ENCODE results near the gene CRNN.

CRNN gene

DNA sequence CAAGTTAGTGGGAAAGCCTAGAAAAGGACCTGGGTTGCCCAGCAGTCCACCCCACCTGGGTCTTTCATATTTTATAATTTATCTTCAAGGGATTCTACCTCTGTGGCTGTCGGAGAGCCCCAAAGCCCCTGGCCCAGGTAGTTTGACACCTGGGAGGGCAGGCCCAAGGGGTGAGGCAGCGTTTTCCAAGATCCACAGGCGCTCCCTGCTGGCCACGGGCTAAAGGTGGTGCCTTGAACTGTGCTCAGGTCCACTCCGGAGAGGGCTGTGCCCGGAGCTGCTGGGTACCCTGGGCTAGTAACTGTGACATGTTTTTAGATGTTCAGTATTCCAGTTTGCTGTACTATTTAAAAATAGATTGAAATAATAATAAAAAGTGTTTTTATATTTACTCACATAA, 37.2 kb upstream of the CRNN start:
- Histone ChIP-seq H3K36me3 (ENCODE audit: insufficient read depth, low read length) (no peaks in the 10 kb centered on the region), H3K9me3 (ENCODE audit: low read depth, low read length) (no peaks in the 10 kb centered on the region), H3K4me3 (no peak overlapping the region), H3K27ac (no peak overlapping the region), H3K9ac (ENCODE audit: insufficient read length) (no peak overlapping the region)
- no peak for DNase-seq (ENCODE audit: low read depth, low spot score)
- no peak for TF ChIP-seq POLR2AphosphoS5 (IDR thresholded peaks at IDR 0.05; ENCODE audit: borderline replicate concordance, low read depth, low read length)
- TF ChIP-seq EZH2 (IDR thresholded peaks at IDR 0.05) = no peak

DNA sequence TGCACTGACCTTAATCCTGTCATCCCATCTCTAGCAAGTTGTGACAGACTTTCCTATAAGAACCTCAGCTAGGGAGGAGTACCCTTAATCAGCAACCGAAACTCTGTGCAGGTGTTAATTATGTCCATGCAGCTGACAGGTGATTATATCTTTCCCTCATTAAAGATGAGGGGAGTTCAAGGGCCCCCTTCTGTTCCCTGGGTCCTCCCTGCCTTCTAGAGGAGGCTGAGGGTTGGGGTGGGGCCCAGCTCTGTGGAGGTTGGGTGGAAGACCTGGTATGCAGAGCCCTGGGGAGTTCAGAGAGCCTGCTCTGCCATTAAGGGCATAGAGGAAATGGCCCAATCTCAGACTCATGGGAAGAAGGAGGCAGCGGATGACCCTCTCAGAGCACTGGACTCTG, 35.6 kb upstream of the CRNN start:
- Histone ChIP-seq H3K27ac (no peak overlapping the region), H3K9ac (ENCODE audit: insufficient read length) (no peak overlapping the region), H3K36me3 (ENCODE audit: insufficient read depth, low read length) (no peaks in the 10 kb centered on the region), H3K4me3 (no peak overlapping the region), H3K9me3 (ENCODE audit: low read depth, low read length) (no peaks in the 10 kb centered on the region)
- TF ChIP-seq POLR2AphosphoS5 (IDR thresholded peaks at IDR 0.05; ENCODE audit: borderline replicate concordance, low read depth, low read length) (no peak), FOXP2 (optimal IDR thresholded peaks at IDR 0.05; ENCODE audit: control extremely low read depth, extremely low read length, insufficient read depth) (no peak), EZH2 (IDR thresholded peaks at IDR 0.05) (no peak)
- no peak for DNase-seq (ENCODE audit: low read depth, low spot score)

GRCh38 chr1:152448496-152448895, 34.4 kb upstream of the CRNN start:
- DNase-seq (ENCODE audit: low read depth, low spot score) = no peak
- no peaks in the 10 kb centered on the region for H3K36me3 ChIP-seq (ENCODE audit: insufficient read depth, low read length)
- no peak overlapping the region for H3K27ac ChIP-seq
- no peaks in the 10 kb centered on the region for H3K9me3 ChIP-seq (ENCODE audit: low read depth, low read length)
- no peak overlapping the region for H3K9ac ChIP-seq (ENCODE audit: insufficient read length)
- H3K4me3 ChIP-seq = no peak overlapping the region
- no peak for TF ChIP-seq EZH2 (IDR thresholded peaks at IDR 0.05)
- TF ChIP-seq FOXP2 (optimal IDR thresholded peaks at IDR 0.05; ENCODE audit: control extremely low read depth, extremely low read length, insufficient read depth) = no peak
- TF ChIP-seq POLR2AphosphoS5 (IDR thresholded peaks at IDR 0.05; ENCODE audit: borderline replicate concordance, low read depth, low read length) = no peak

DNA sequence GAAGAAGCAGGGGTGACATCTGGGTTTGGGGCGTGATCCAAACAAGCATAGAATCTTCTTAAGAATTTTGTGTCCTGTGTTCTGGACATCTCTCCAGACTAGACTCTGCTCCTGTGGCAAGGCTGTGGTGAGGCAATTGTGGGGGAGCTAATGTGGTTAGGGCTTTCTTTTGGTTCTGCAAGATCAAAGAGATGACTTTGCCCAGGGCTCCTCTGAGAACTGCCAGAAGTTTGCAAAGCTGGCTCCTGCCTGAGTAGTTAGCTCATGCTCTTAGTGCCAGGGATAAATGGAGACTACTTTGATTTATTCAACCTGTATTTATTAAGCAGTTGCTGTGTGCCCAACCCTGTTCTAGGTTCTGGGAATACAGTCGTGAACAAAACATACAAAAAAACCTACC, 34.0 kb upstream of the CRNN start:
- Histone ChIP-seq H3K4me3 (no peak overlapping the region), H3K9me3 (ENCODE audit: low read depth, low read length) (no peaks in the 10 kb centered on the region), H3K36me3 (ENCODE audit: insufficient read depth, low read length) (no peaks in the 10 kb centered on the region), H3K27ac (no peak overlapping the region), H3K9ac (ENCODE audit: insufficient read length) (no peak overlapping the region)
- no peak for TF ChIP-seq FOXP2 (optimal IDR thresholded peaks at IDR 0.05; ENCODE audit: control extremely low read depth, extremely low read length, insufficient read depth)
- no peak for TF ChIP-seq EZH2 (IDR thresholded peaks at IDR 0.05)
- TF ChIP-seq POLR2AphosphoS5 (IDR thresholded peaks at IDR 0.05; ENCODE audit: borderline replicate concordance, low read depth, low read length) = no peak
- DNase-seq (ENCODE audit: low read depth, low spot score) = no peak

GRCh38 chr1:152447484-152447883, 33.4 kb upstream of the CRNN start:
- TF ChIP-seq FOXP2 (optimal IDR thresholded peaks at IDR 0.05; ENCODE audit: control extremely low read depth, extremely low read length, insufficient read depth) (no peak), EZH2 (IDR thresholded peaks at IDR 0.05) (no peak), POLR2AphosphoS5 (IDR thresholded peaks at IDR 0.05; ENCODE audit: borderline replicate concordance, low read depth, low read length) (no peak)
- no peak for DNase-seq (ENCODE audit: low read depth, low spot score)

DNA sequence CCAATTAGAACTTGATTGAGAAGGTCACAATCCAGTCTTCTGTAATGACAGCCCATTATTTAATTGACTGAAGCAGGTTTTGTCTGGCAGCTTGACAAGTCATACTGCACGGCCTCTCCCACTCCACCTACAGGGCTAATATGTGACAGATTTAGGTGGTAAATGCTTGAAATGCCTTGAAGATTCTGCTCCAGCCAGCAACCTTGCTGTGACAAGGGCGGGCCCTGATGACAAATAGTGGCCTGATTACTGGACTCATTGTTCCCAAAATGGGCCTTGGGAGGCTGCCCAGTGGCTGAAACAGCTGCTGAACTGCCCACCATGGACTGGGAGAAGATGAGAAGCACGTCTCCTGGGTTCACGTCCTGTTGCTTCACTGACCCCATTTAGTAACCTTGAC, 30.0 kb upstream of the CRNN start:
- TF ChIP-seq POLR2AphosphoS5 (IDR thresholded peaks at IDR 0.05; ENCODE audit: borderline replicate concordance, low read depth, low read length) = no peak
- no peak for TF ChIP-seq FOXP2 (optimal IDR thresholded peaks at IDR 0.05; ENCODE audit: control extremely low read depth, extremely low read length, insufficient read depth)
- TF ChIP-seq EZH2 (IDR thresholded peaks at IDR 0.05) = no peak
- Histone ChIP-seq H3K4me3 (no peak overlapping the region), H3K9me3 (ENCODE audit: low read depth, low read length) (no peaks in the 10 kb centered on the region), H3K36me3 (ENCODE audit: insufficient read depth, low read length) (no peaks in the 10 kb centered on the region), H3K9ac (ENCODE audit: insufficient read length) (no peak overlapping the region), H3K27ac (no peak overlapping the region)
- DNase-seq (ENCODE audit: low read depth, low spot score) = no peak

More at GRCh38 chr1:152447484-152447883, 33.4 kb upstream of the CRNN start:
- no peaks in the 10 kb centered on the region for H3K9me3 ChIP-seq (ENCODE audit: low read depth, low read length)
- H3K9ac ChIP-seq (ENCODE audit: insufficient read length) = no peak overlapping the region
- H3K27ac ChIP-seq = no peak overlapping the region
- no peaks in the 10 kb centered on the region for H3K36me3 ChIP-seq (ENCODE audit: insufficient read depth, low read length)
- no peak overlapping the region for H3K4me3 ChIP-seq

- H3K4me3 ChIP-seq = no peak overlapping the region
- no peak for TF ChIP-seq FOXP2 (optimal IDR thresholded peaks at IDR 0.05; ENCODE audit: control extremely low read depth, extremely low read length, insufficient read depth)
- H3K36me3 ChIP-seq (ENCODE audit: insufficient read depth, low read length) = no peaks in the 10 kb centered on the region
- no peak overlapping the region for H3K27ac ChIP-seq
- no peak for DNase-seq (ENCODE audit: low read depth, low spot score)
- H3K9me3 ChIP-seq (ENCODE audit: low read depth, low read length) = no peaks in the 10 kb centered on the region
- no peak overlapping the region for H3K9ac ChIP-seq (ENCODE audit: insufficient read length)
Measured at GRCh38 chr1:152442765-152443164, 28.7 kb upstream of the CRNN start.

GRCh38 chr1:152442301-152442700, 28.2 kb upstream of the CRNN start:
- no peak overlapping the region for H3K4me3 ChIP-seq
- no peak for DNase-seq (ENCODE audit: low read depth, low spot score)
- no peak overlapping the region for H3K9ac ChIP-seq (ENCODE audit: insufficient read length)
- H3K9me3 ChIP-seq (ENCODE audit: low read depth, low read length) = no peaks in the 10 kb centered on the region
- no peak for TF ChIP-seq EZH2 (IDR thresholded peaks at IDR 0.05)
- no peaks in the 10 kb centered on the region for H3K36me3 ChIP-seq (ENCODE audit: insufficient read depth, low read length)
- no peak overlapping the region for H3K27ac ChIP-seq

DNA sequence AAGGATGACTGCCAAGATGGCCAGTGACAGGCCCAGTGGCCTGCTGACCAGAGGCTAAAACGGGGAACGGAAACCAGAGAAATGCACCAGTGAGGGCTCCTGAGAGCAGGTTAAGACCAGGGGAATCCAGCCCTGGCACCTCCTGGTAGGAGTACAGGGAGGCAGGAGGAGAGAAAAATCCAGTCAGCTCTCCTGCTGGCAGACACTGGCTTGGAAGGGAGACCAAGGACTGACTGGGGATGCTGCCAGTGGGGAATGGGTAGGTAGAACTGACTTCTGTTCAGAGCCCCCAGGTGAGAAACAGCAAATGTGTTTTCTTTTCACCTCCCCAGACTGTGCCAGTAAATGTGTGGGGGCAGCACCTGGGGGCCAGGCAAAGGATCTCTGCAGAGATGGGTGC, 27.7 kb upstream of the CRNN start:
- TF ChIP-seq POLR2AphosphoS5 (IDR thresholded peaks at IDR 0.05; ENCODE audit: borderline replicate concordance, low read depth, low read length) = no peak
- no peaks in the 10 kb centered on the region for H3K9me3 ChIP-seq (ENCODE audit: low read depth, low read length)

More for the DNA sequence above, 27.7 kb upstream of the CRNN start:
- H3K9ac ChIP-seq (ENCODE audit: insufficient read length) = no peak overlapping the region
- H3K27ac ChIP-seq = no peak overlapping the region
- DNase-seq (ENCODE audit: low read depth, low spot score) = no peak
- no peaks in the 10 kb centered on the region for H3K36me3 ChIP-seq (ENCODE audit: insufficient read depth, low read length)
- no peak overlapping the region for H3K4me3 ChIP-seq

All from SK-N-MC (cell line).